ENCODE measurements around the gene TRMT61B. TPM values are rescaled to one million over a fixed set of nuclear protein-coding genes. Genes with fewer than 3 reads are reported as not detected.

The TRMT61B gene
- total RNA-seq, 1 donor from 2014 or later, result 21.9 TPM

- H3K4me1 ChIP-seq, result peaks cover 3% of the 10 kb centered on the region
- intact Hi-C loops (cut with micrococcal nuclease), result no loop called here
- TF ChIP-seq CTCF (IDR thresholded peaks at IDR 0.05; ENCODE audit: borderline replicate concordance), result peak; percentile 75
- no peaks in the 10 kb centered on the region for H3K27me3 ChIP-seq (ENCODE audit: low read depth)
- H3K36me3 ChIP-seq, result no peaks in the 10 kb centered on the region
- no peak overlapping the region for H3K27ac ChIP-seq (replicated peaks)
- H3K4me3 ChIP-seq, result no peak overlapping the region
- no peaks in the 10 kb centered on the region for H3K9me3 ChIP-seq (replicated peaks)
- no peak for DNase-seq
These were observed 48.7 kb downstream of the TRMT61B start for GRCh38 chr2:28821295-28821958.

- no peak for DNase-seq
- no peaks in the 10 kb centered on the region for H3K27me3 ChIP-seq (ENCODE audit: low read depth)
- no peaks in the 10 kb centered on the region for H3K9me3 ChIP-seq (replicated peaks)
- H3K4me3 ChIP-seq, result no peak overlapping the region
- intact Hi-C loops (cut with micrococcal nuclease), result no loop called here
- TF ChIP-seq CTCF (IDR thresholded peaks at IDR 0.05; ENCODE audit: borderline replicate concordance), result no peak
- peaks cover 3% of the 10 kb centered on the region for H3K4me1 ChIP-seq
- no peak overlapping the region for H3K27ac ChIP-seq (replicated peaks)
- H3K36me3 ChIP-seq, result no peaks in the 10 kb centered on the region
These were observed 52.1 kb downstream of the TRMT61B start for GRCh38 chr2:28818053-28818452.

- intact Hi-C loops (cut with micrococcal nuclease), result no loop called here
- Histone ChIP-seq H3K9me3 (replicated peaks) (no peaks in the 10 kb centered on the region), H3K27ac (replicated peaks) (no peak within 1 kb of the TSS), H3K4me1 (peaks cover 16% of the 10 kb centered on the region), H3K4me3 (peak within 1 kb of the TSS; percentile 71), H3K27me3 (ENCODE audit: low read depth) (no peaks in the 10 kb centered on the region), H3K36me3 (peaks cover 14% of the 10 kb centered on the region)
- peak; percentile 74 for DNase-seq
- no peak for TF ChIP-seq CTCF (IDR thresholded peaks at IDR 0.05; ENCODE audit: borderline replicate concordance)
These were observed 59.5 kb downstream of the TRMT61B start, which contains the start of gene SPDYA for GRCh38 chr2:28810384-28811285. Gene SPDYA, plus strand, starts transcription at chr2:28810834. Its CDS starts 5,181 bp downstream, at chr2:28816015.

GRCh38 chr2:28809927-28810326 is 60.2 kb downstream of the TRMT61B start:
- no peak for DNase-seq
- Histone ChIP-seq H3K27ac (replicated peaks) (no peak overlapping the region), H3K36me3 (peaks cover 21% of the 10 kb centered on the region), H3K4me3 (peak overlapping the region; percentile 71), H3K9me3 (replicated peaks) (no peaks in the 10 kb centered on the region), H3K27me3 (ENCODE audit: low read depth) (no peaks in the 10 kb centered on the region), H3K4me1 (peaks cover 16% of the 10 kb centered on the region)
- intact Hi-C loops (cut with micrococcal nuclease), result no loop called here
- TF ChIP-seq CTCF (IDR thresholded peaks at IDR 0.05; ENCODE audit: borderline replicate concordance), result no peak

GRCh38 chr2:28802975-28803429 is 67.1 kb downstream of the TRMT61B start:
- Histone ChIP-seq H3K4me1 (peaks cover 5% of the 10 kb centered on the region), H3K4me3 (no peak overlapping the region), H3K27ac (replicated peaks) (peak overlapping the region; percentile 16), H3K9me3 (replicated peaks) (no peaks in the 10 kb centered on the region), H3K27me3 (ENCODE audit: low read depth) (no peaks in the 10 kb centered on the region), H3K36me3 (peaks cover 75% of the 10 kb centered on the region)
- DNase-seq, result no peak
- TF ChIP-seq CTCF (IDR thresholded peaks at IDR 0.05; ENCODE audit: borderline replicate concordance), result no peak
- intact Hi-C loops (cut with micrococcal nuclease), result no loop called here
